DOHH2 (cell line): Measurements from ENCODE around the gene UNC13A.

Experiments used
- EZH2phosphoT487 ChIP-seq: fragments of 200-600 bp; sonication (generic); IDR thresholded peaks from 2 replicates; pipeline ENCODE4 v1.6.1; 2017; ENCODE audit warnings: borderline replicate concordance, mild to moderate bottlenecking, antibody characterized with exemption, low read length, moderate library complexity, mixed read lengths
- TF ChIP-seq, protein P1 (sequence below): fragments of 200-600 bp; sonication (generic); IDR thresholded peaks from one replicate; pipeline ENCODE4 v1.5.1; 2014; ENCODE audit warnings: antibody characterized with exemption, mild to moderate bottlenecking, low read depth, low read length; ENCODE audit not compliant: poor library complexity, severe bottlenecking

DNA sequence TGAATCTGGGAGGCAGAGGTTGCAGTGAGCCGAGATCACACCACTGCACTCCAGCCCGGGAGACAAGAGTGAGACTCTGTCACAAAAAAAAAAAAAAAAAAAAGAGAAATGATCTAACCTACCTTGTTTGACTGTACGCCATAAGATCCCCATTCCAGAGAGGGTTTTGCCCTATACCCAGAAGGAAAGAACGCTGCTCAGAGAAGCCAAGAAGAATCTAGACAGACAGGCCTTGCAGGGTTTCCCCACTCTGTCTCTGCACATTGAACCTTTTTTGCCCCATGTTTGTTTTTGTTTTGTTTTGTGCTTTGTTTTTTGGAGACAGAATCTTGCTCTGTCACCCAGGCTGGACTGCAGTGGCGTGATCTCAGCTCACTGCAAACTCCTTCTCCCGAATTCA lies 23.7 kb upstream of the UNC13A start:
- TF ChIP-seq, protein P1, sequence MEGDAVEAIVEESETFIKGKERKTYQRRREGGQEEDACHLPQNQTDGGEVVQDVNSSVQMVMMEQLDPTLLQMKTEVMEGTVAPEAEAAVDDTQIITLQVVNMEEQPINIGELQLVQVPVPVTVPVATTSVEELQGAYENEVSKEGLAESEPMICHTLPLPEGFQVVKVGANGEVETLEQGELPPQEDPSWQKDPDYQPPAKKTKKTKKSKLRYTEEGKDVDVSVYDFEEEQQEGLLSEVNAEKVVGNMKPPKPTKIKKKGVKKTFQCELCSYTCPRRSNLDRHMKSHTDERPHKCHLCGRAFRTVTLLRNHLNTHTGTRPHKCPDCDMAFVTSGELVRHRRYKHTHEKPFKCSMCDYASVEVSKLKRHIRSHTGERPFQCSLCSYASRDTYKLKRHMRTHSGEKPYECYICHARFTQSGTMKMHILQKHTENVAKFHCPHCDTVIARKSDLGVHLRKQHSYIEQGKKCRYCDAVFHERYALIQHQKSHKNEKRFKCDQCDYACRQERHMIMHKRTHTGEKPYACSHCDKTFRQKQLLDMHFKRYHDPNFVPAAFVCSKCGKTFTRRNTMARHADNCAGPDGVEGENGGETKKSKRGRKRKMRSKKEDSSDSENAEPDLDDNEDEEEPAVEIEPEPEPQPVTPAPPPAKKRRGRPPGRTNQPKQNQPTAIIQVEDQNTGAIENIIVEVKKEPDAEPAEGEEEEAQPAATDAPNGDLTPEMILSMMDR: no peak
- TF ChIP-seq EZH2phosphoT487: no peak
